ENCODE measurements around the gene LY6G5C. TPM values are rescaled to one million over a fixed set of nuclear protein-coding genes. Genes with fewer than 3 reads are reported as not detected.

The LY6G5C gene, protein sequence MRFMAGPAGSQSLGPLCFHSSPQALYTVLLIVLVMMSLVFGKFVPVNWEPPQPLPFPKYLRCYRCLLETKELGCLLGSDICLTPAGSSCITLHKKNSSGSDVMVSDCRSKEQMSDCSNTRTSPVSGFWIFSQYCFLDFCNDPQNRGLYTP
- polyA plus RNA-seq (0.58 to 0.95 TPM (median 0.61 TPM) in 3 replicates), polyA minus RNA-seq (0.13 to 0.49 TPM in 2 of 3 replicates, not detected in the other)
- polyA plus RNA-seq (2011; ENCODE audit: low read depth), result not detected
- polyA plus RNA-seq (2011; cell fraction: cytosol; rRNA removed), result 0.46 and 0.69 TPM in 2 replicates
- polyA plus RNA-seq (2011; cell fraction: nucleus; rRNA removed), result 1.1 and 2.6 TPM in 2 replicates
- polyA plus RNA-seq (2012; ENCODE audit: low replicate concordance), result 0.86 and 1.4 TPM in 2 replicates
- polyA minus RNA-seq (2011; cell fraction: cytosol; rRNA and poly(A)+ RNA removed), result not detected
- 0.70 TPM in 1 of 2 replicates, not detected in the other for polyA minus RNA-seq (2011; cell fraction: nucleus; rRNA and poly(A)+ RNA removed)

DNA sequence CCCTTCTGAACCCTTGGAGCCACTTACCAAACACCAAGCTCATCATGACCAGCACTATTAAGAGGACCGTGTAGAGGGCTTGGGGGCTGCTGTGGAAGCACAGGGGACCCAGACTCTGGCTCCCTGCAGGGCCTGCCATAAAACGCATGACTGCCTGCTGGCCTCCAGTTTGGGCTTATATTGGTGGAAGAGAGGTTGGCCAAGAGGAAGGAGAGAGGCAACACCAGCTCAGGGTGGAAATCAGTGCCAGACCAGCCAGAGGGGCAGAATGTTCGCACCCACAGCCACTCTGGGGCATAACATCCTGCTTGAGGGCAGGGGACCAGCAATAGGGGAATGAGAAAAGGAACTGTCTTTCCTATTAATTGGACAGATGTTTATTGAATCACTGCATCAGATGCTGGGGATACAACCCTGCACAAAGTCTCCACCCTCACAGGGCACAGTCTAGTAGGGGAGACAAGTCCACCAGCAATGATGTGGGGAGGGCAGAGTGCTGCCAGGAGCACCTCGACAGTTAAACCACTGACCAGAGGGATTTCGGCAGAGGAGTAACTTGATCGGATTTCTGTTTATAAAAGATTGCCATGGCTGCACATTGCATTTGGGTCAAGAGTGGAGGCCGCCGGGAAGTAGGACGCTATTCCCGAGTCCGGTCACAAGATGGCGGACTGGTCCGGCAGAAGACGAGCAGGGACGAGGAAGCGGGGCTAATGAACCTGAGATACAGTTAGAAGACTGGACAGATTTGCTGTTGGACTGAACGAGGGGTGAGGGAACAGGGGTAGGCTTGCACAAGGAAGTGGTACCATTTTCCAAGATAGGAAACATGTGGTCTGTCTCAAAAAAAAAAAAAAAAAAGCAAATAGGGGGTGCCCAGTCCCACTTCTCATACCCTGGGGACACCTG is at the start of gene LY6G5C:
Gene LY6G5C (minus strand): TSS at position 842 of the 909 bp plus-strand sequence. CDS start 694 bp downstream, at position 148.
- H3K36me3 ChIP-seq (ENCODE audit: control insufficient read depth in 2 of 2, extremely low read depth in 1 of 2, insufficient read depth in 2 of 2, low read length in 2 of 2), result peaks cover 0 to 4% of the 10 kb centered on the region in 2 experiments
- H3K79me2 ChIP-seq (ENCODE audit: control insufficient read depth, insufficient read depth, low read length), result no peaks in the 10 kb centered on the region
- no peak within 1 kb of the TSS for H3K27ac ChIP-seq (ENCODE audit: control insufficient read depth, insufficient read depth, low read length)
- H2AFZ ChIP-seq (ENCODE audit: control insufficient read depth, low read length), result peak within 1 kb of the TSS; percentile 84
- H3K4me3 ChIP-seq (ENCODE audit: control insufficient read depth in 2 of 3, extremely low read depth in 1 of 3, insufficient read depth in 2 of 3, low read depth in 1 of 3, low read length in 3 of 3), result peak within 1 kb of the TSS; percentile 35 to 79 (median 69)
- H3K27me3 ChIP-seq (ENCODE audit: control insufficient read depth, extremely low read depth, insufficient read depth, low read length), result no peaks in the 10 kb centered on the region
- H3K9ac ChIP-seq (ENCODE audit: control insufficient read depth, extremely low read depth, insufficient read depth, low read length), result peak within 1 kb of the TSS; percentile 49
- dilution Hi-C loops (cut with MboI; ENCODE audit: extremely low pct_ligation_motif_present, low sequenced_read_pairs), result no loop called here
- FAIRE-seq (peak; percentile 52), DNase-seq (ENCODE audit: low read depth, low spot score) (peak; percentile 35)
- no peaks in the 10 kb centered on the region for H4K20me1 ChIP-seq (ENCODE audit: control insufficient read depth, extremely low read depth, insufficient read depth, low read length)
- no peaks in the 10 kb centered on the region for H3K9me3 ChIP-seq (ENCODE audit: control insufficient read depth, low read depth, low read length)
- H3K4me1 ChIP-seq (ENCODE audit: control insufficient read depth, extremely low read depth, insufficient read depth, low read length), result peaks cover 11% of the 10 kb centered on the region
- peak; percentile 66 to 98 (median 71) for TF ChIP-seq CTCF (optimal IDR thresholded peaks at IDR 0.05 in 1 of 3, IDR thresholded peaks at IDR 0.05 in 1 of 3, conservative IDR thresholded peaks at IDR 0.05 in 1 of 3; ENCODE audit: extremely low read depth in 1 of 3, insufficient read depth in 2 of 3, low read length in 3 of 3)
- no peak for TF ChIP-seq EZH2 (IDR thresholded peaks at IDR 0.05; ENCODE audit: low read length)
- H3K9me1 ChIP-seq (ENCODE audit: control insufficient read depth, extremely low read depth, insufficient read depth, low read length), result no peaks in the 10 kb centered on the region
- H3K4me2 ChIP-seq (ENCODE audit: control insufficient read depth, extremely low read depth, insufficient read depth, low read depth, low read length), result peak within 1 kb of the TSS; percentile 92

GRCh38 chr6:31729979-31730630 is 49.2 kb upstream of the LY6G5C start:
- H3K4me3 ChIP-seq (ENCODE audit: control insufficient read depth in 2 of 3, extremely low read depth in 1 of 3, insufficient read depth in 2 of 3, low read depth in 1 of 3, low read length in 3 of 3), result peak overlapping the region; percentile 38 to 74 (median 70)
- FAIRE-seq, result no peak
- dilution Hi-C loops (cut with MboI; ENCODE audit: extremely low pct_ligation_motif_present, low sequenced_read_pairs), result no loop called here

More at GRCh38 chr6:31729979-31730630, 49.2 kb upstream of the LY6G5C start:
- Histone ChIP-seq H3K79me2 (ENCODE audit: control insufficient read depth, insufficient read depth, low read length) (peaks cover 21% of the 10 kb centered on the region), H3K27me3 (ENCODE audit: control insufficient read depth, extremely low read depth, insufficient read depth, low read length) (no peaks in the 10 kb centered on the region), H4K20me1 (ENCODE audit: control insufficient read depth, extremely low read depth, insufficient read depth, low read length) (peaks cover 19% of the 10 kb centered on the region), H3K9me3 (ENCODE audit: control insufficient read depth, low read depth, low read length) (no peaks in the 10 kb centered on the region), H3K4me1 (ENCODE audit: control insufficient read depth, extremely low read depth, insufficient read depth, low read length) (peaks cover 25% of the 10 kb centered on the region), H3K9me1 (ENCODE audit: control insufficient read depth, extremely low read depth, insufficient read depth, low read length) (peaks cover 4% of the 10 kb centered on the region), H3K4me2 (ENCODE audit: control insufficient read depth, extremely low read depth, insufficient read depth, low read depth, low read length) (peak overlapping the region; percentile 91), H3K27ac (ENCODE audit: control insufficient read depth, insufficient read depth, low read length) (no peak overlapping the region), H3K9ac (ENCODE audit: control insufficient read depth, extremely low read depth, insufficient read depth, low read length) (peak overlapping the region; percentile 50), H3K36me3 (ENCODE audit: control insufficient read depth in 2 of 2, extremely low read depth in 1 of 2, insufficient read depth in 2 of 2, low read length in 2 of 2) (peaks cover 29 to 43% of the 10 kb centered on the region in 2 experiments), H2AFZ (ENCODE audit: control insufficient read depth, low read length) (no peak overlapping the region)
- DNase-seq (ENCODE audit: low read depth, low spot score), result no peak
- TF ChIP-seq CTCF (optimal IDR thresholded peaks at IDR 0.05 in 1 of 3, IDR thresholded peaks at IDR 0.05 in 1 of 3, conservative IDR thresholded peaks at IDR 0.05 in 1 of 3; ENCODE audit: extremely low read depth in 1 of 3, insufficient read depth in 2 of 3, low read length in 3 of 3), result peak in 1 of 3 experiments; percentile 2
- TF ChIP-seq EZH2 (IDR thresholded peaks at IDR 0.05; ENCODE audit: low read length), result no peak

All from keratinocyte (primary cell).